IMR-90 (cell line): ENCODE data around the gene NDUFS7. TPM values are rescaled to one million over a fixed set of nuclear protein-coding genes. Genes with fewer than 3 reads are reported as not detected.

Source experiments
- BHLHE40 ChIP-seq: fragments of 150-350 bp; IDR thresholded peaks from 2 replicates; pipeline ENCODE4 v1.6.1; 2016; ENCODE audit warnings: mild to moderate bottlenecking, low read depth, low read length
- CTCF ChIP-seq: conservative IDR thresholded peaks from 2 replicates; pipeline ENCODE4 v1.5.1; 2012; ENCODE audit warnings: mild to moderate bottlenecking, low read depth, low read length, improper control_type of control experiment
- FOS ChIP-seq: fragments of 150-350 bp; IDR thresholded peaks from 2 replicates; pipeline ENCODE4 v1.6.1; 2016; ENCODE audit warnings: low read depth, low read length
- polyA plus RNA-seq, 3 experiments: library from polyadenylated mRNA; depleted of rRNA; stranded (reverse); fragments of >200 nt; gene quantifications; 2 replicates each; pipeline ENCODE4 v1.2.3, GENCODE V29; 2012; ENCODE audit warnings: low replicate concordance in 1 of 3
- total RNA-seq: library from RNA; depleted of rRNA; stranded (reverse); fragments of >200 nt; gene quantifications from 2 replicates; pipeline ENCODE4 v1.2.3, GENCODE V29; 2012

NDUFS7 gene
- total and polyA plus RNA-seq, 2 of the 4 experiments (the other 2 are of a cell fraction) = 60.8 to 136 TPM

GRCh38 chr19:1410789-1411188 is 27.1 kb downstream of the NDUFS7 start (continued):
- no peak for TF ChIP-seq CTCF
- TF ChIP-seq BHLHE40 = no peak
- no peak for TF ChIP-seq FOS
